PC-9 (cell line): ENCODE data around the gene VSX1.
A peak's percentile ranks its signal among the peaks of the same experiment; 100 is the strongest.

Experiments used
- CTCF ChIP-seq: fragments of 200-600 bp; sonication (generic); conservative IDR thresholded peaks from 2 replicates; pipeline ENCODE4 v1.6.1; 2017; ENCODE audit warnings: mixed run types, antibody characterized with exemption, mild to moderate bottlenecking, moderate library complexity
- EZH2 ChIP-seq: fragments of 200-600 bp; sonication (generic); IDR thresholded peaks from 2 replicates; pipeline ENCODE4 v1.8.0; 2017; ENCODE audit warnings: antibody characterized with exemption, low read depth

GRCh38 chr20:25076731-25077609, 5.0 kb downstream of the VSX1 start:
- TF ChIP-seq CTCF, result peak; percentile 44; the same call in 1 of the 2 replicates
- TF ChIP-seq EZH2, result no peak
